Germinal center (tissue), 1 donor: ENCODE results near the gene TRMT13.
"Not testable (repeated sequence)": the region's sequence is repeated elsewhere in the genome, so short reads cannot be mapped to it uniquely, and the experiment has no call there.

Experiments used
- DNase-seq: peaks from one replicate; pipeline ENCODE4 v3.0.0; 2012; ENCODE audit warnings: mixed read lengths, low spot score

TRMT13 gene

GRCh38 chr1:100162881-100163280 is 29.9 kb downstream of the TRMT13 start:
- no peak for DNase-seq

GRCh38 chr1:100164216-100164615 is 31.3 kb downstream of the TRMT13 start:
- no peak for DNase-seq

GRCh38 chr1:100164702-100165101 is 31.7 kb downstream of the TRMT13 start:
- DNase-seq: no peak

- DNase-seq: no peak
Measured at GRCh38 chr1:100168051-100168450, 35.1 kb downstream of the TRMT13 start.

- no peak for DNase-seq
Measured at GRCh38 chr1:100177295-100178041, 44.5 kb downstream of the TRMT13 start.

GRCh38 chr1:100178091-100178490 is 45.1 kb downstream of the TRMT13 start, which contains the start of gene LRRC39:
TSS of gene LRRC39 (minus strand) at chr1:100178256. CDS start at chr1:100168516, 9,740 bp downstream.
- no peak for DNase-seq

- DNase-seq: no peak
Measured at GRCh38 chr1:100183370-100183769, 50.4 kb downstream of the TRMT13 start.

GRCh38 chr1:100184536-100184935 is 51.6 kb downstream of the TRMT13 start:
- DNase-seq: no peak

- DNase-seq: no peak
Measured at GRCh38 chr1:100187912-100188311, 54.9 kb downstream of the TRMT13 start.

GRCh38 chr1:100188617-100189016 is 55.7 kb downstream of the TRMT13 start:
- DNase-seq: no peak

- no peak for DNase-seq
Measured at GRCh38 chr1:100198596-100198995, 65.6 kb downstream of the TRMT13 start.

- not testable (repeated sequence) for DNase-seq
Measured at GRCh38 chr1:100200060-100200459, 67.1 kb downstream of the TRMT13 start.
